ENCODE data around the gene RAX.

DNA sequence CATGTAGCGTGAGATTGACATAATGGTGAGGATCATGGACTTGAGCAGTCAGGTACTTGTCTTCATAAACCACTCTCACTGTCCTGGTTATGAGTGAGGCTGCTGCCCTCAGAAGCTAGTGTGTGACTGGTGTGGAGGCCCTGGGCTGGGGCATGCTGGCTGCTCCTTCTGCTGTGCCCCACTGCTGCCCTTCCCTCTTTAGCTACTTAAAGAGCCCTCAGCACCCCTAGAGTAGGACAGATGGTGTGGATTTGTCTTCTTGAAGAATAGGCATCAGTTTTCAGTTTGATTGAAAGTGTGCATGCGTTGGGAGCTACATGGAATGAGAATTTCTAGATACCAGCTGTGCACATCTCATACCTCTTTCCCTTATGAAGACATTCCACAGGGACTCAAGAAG lies 29.8 kb upstream of the RAX start:
- no peak for TF ChIP-seq EZH2phosphoT487 (IDR thresholded peaks at IDR 0.05; ENCODE audit: insufficient read depth, low read depth)
- no peak for TF ChIP-seq EZH2 (IDR thresholded peaks at IDR 0.05; ENCODE audit: insufficient read depth, poor library complexity, severe bottlenecking)

Data from GM23248 (cell line).